Stomach (tissue), 9 donors: ENCODE data around the gene FBXL20. TPM values are rescaled to one million over a fixed set of nuclear protein-coding genes. Genes with fewer than 3 reads are reported as not detected.

Source experiments
- DNase-seq, 2 donors: peaks; one replicate each; pipeline versions ENCODE4 v3.0.0 to v3.0.0-alpha.2; 2013 to 2019
- H3K27ac ChIP-seq, 5 donors: fragments of 200-600 bp in 4 of 5; sonication (generic) in 4 of 5; one replicate each; pipeline ENCODE4 v1.5.1; 2013 to 2019; ENCODE audit warnings: mild to moderate bottlenecking in 1 of 5, moderate library complexity in 1 of 5
- H3K27me3 ChIP-seq, 3 donors: fragments of 200-600 bp; sonication (generic); one replicate each; pipeline ENCODE4 v1.5.1; 2017 to 2019; ENCODE audit warnings: mixed run types in 1 of 3
- H3K36me3 ChIP-seq, 4 donors: fragments of 200-600 bp; sonication (generic); 1 replicate in 3 of 4; 2 replicates in 1 of 4; pipeline ENCODE4 v1.5.1; 2016 to 2019
- H3K4me1 ChIP-seq, 4 donors: fragments of 200-600 bp; sonication (generic); one replicate each; pipeline ENCODE4 v1.5.1; 2016 to 2019
- H3K4me3 ChIP-seq, 4 donors: fragments of 200-600 bp; sonication (generic) in 3 of 4; one replicate each; pipeline ENCODE4 v1.5.1; 2016 to 2019; ENCODE audit warnings: mild to moderate bottlenecking in 1 of 4
- H3K9me3 ChIP-seq, 4 donors: fragments of 200-600 bp; sonication (generic); one replicate each; pipeline ENCODE4 v1.5.1; 2016 to 2019
- CTCF ChIP-seq, 7 experiments: fragments of 450-650 bp in 4 of 7; fragments of 200-600 bp in 3 of 7; sonication (generic) in 3 of 7; IDR thresholded peaks; one replicate each; pipeline ENCODE4 v1.5.1; 2016 to 2019; ENCODE audit warnings: antibody characterized with exemption in 7 of 7, control low read depth in 2 of 7, mild to moderate bottlenecking in 1 of 7
- EP300 ChIP-seq: sonication (generic); formaldehyde crosslinking; IDR thresholded peaks from one replicate; pipeline ENCODE4 v1.6.1; 2017; ENCODE audit warnings: antibody characterized with exemption
- POLR2A ChIP-seq, 4 donors: fragments of 450-650 bp; IDR thresholded peaks; one replicate each; pipeline ENCODE4 v1.6.1; 2016; ENCODE audit warnings: antibody characterized with exemption in 4 of 4, control low read depth in 2 of 4, mild to moderate bottlenecking in 1 of 4, moderate library complexity in 1 of 4
- POLR2AphosphoS5 ChIP-seq, 3 donors: sonication (generic); formaldehyde crosslinking; IDR thresholded peaks; one replicate each; pipeline ENCODE4 v1.6.1; 2016; ENCODE audit warnings: antibody characterized with exemption in 3 of 3
- WGBS, 5 donors: extraction: QIAGEN DNeasy Blood & Tissue Kit in 3 of 5; methylation state at CpG; one replicate each; pipeline versions ENCODE4 v1.1.5 to v1.1.7; 2013 to 2018; 5-methylcytosine and 5-hydroxymethylcytosine counted together
- intact Hi-C: fragments of 100-400 bp; cut with DNase I; formaldehyde crosslinking; loops from one replicate; pipeline ENCODE4 v1.15.1; 2023; ENCODE audit warnings: low total_unique reads
- polyA plus RNA-seq, 3 donors: library from polyadenylated mRNA; stranded (reverse); fragments of 200-250 nt; gene quantifications; one replicate each; pipeline ENCODE4 v1.2.3, GENCODE V29; 2013
- total RNA-seq, 5 donors: library from RNA; depleted of rRNA; stranded (reverse); fragments of >200 nt; gene quantifications; one replicate each; pipeline versions ENCODE4 v1.1.0 to v1.2.3, GENCODE V29; 2014 to 2016
- donor health status: healthy with polysubstance abuse.
- donor health status: Bipolar disorder and iron deficiency.
- donor health status: healthy.

The FBXL20 gene
- total and polyA plus RNA-seq, 8 donors = 1.5 to 18.4 (median 8.0) TPM

GRCh38 chr17:39229274-39229913 is 172.0 kb downstream of the FBXL20 start:
- H3K4me1 ChIP-seq = peaks cover 15 to 36% (median 31%) of the 10 kb centered on the region in 4 donors
- intact Hi-C loops = no loop called here
- DNase-seq = no peak
- H3K4me3 ChIP-seq = no peak overlapping the region
- TF ChIP-seq POLR2AphosphoS5 (IDR thresholded peaks at IDR 0.05) (no peak), POLR2A (IDR thresholded peaks at IDR 0.05) (no peak), EP300 (no peak), CTCF (IDR thresholded peaks at IDR 0.05) (no peak)
- peaks cover 14 to 98% (median 52%) of the 10 kb centered on the region in 3 donors for H3K27me3 ChIP-seq
- no peaks in the 10 kb centered on the region for H3K36me3 ChIP-seq
- no peaks in the 10 kb centered on the region for H3K9me3 ChIP-seq
- WGBS, 5 donors = 59 to 68% (median 65%) methylated on average over 11 of the region's 11 CpGs
- H3K27ac ChIP-seq = no peak overlapping the region

GRCh38 chr17:39227364-39227919 is 174.0 kb downstream of the FBXL20 start:
- H3K27me3 ChIP-seq = peaks cover 14 to 98% (median 47%) of the 10 kb centered on the region in 3 donors
- no peaks in the 10 kb centered on the region for H3K9me3 ChIP-seq
- peaks cover 15 to 38% (median 32%) of the 10 kb centered on the region in 4 donors for H3K4me1 ChIP-seq
- no peak overlapping the region for H3K27ac ChIP-seq
- WGBS, 5 donors = 47 to 63% (median 57%) methylated on average over 1 to 2 of the region's 2 CpGs
- no peaks in the 10 kb centered on the region for H3K36me3 ChIP-seq
- H3K4me3 ChIP-seq = no peak overlapping the region
- no peak for DNase-seq
- intact Hi-C loops = no loop called here
- TF ChIP-seq EP300 (no peak), CTCF (IDR thresholded peaks at IDR 0.05) (no peak), POLR2A (IDR thresholded peaks at IDR 0.05) (no peak), POLR2AphosphoS5 (IDR thresholded peaks at IDR 0.05) (no peak)

DNA sequence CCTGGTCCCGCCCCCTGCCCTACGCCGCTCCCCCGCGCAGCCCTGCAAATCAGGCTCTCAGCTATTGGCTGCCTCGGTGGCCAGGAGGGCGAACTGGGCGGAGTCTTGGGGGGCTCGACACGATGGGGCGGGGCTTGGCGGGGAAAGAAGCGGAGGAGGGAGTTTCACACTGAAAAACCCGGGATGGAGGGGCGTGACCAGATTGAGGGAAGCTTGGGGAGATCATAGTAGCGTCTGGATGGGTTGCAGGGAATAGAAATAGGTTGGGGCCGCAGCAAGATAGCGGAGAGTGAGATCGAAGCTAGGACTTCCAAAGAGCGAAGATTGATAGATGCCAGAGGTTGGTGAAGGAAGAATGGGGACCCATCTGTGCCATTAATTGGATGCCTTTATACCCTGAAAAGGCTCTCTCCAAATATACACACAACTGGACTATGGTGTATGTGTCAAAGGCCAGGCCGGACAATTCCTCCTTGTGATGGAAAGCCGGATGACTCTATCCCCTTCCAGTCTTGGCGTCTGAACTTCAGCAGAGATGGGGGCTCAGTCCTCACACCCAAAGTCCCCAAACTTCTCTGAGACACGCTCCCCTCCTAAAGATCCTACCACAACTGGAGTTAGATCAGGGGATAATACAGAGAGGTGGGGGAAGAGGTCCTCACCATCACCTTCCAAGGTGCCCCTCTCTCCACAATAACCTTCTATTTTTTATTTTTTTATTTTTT is 175.3 kb downstream of the FBXL20 start:
- TF ChIP-seq POLR2AphosphoS5 (IDR thresholded peaks at IDR 0.05) = no peak
- TF ChIP-seq POLR2A (IDR thresholded peaks at IDR 0.05) = no peak
- no peak for TF ChIP-seq CTCF (IDR thresholded peaks at IDR 0.05)
- no peak for TF ChIP-seq EP300
- Histone ChIP-seq H3K27ac (no peak overlapping the region), H3K4me1 (peaks cover 15 to 26% (median 23%) of the 10 kb centered on the region in 4 donors), H3K36me3 (no peaks in the 10 kb centered on the region), H3K27me3 (peaks cover 14 to 93% (median 33%) of the 10 kb centered on the region in 3 donors), H3K4me3 (peak overlapping the region; percentile 40 to 49 (median 42)), H3K9me3 (no peaks in the 10 kb centered on the region)
- intact Hi-C loops = no loop called here
- 11 to 15% (median 13%) methylated on average over 24 of the region's 24 CpGs for WGBS, 5 donors
- peak; percentile 38 to 94 for DNase-seq

GRCh38 chr17:39225308-39225958 is 176.0 kb downstream of the FBXL20 start, which contains the start of gene STAC2:
TSS of gene STAC2 (minus strand) at chr17:39225945. CDS start at chr17:39225502, 443 bp downstream.
- intact Hi-C loops = no loop called here
- H3K27me3 ChIP-seq = peaks cover 14 to 86% (median 30%) of the 10 kb centered on the region in 3 donors
- TF ChIP-seq CTCF (IDR thresholded peaks at IDR 0.05) (no peak), POLR2A (IDR thresholded peaks at IDR 0.05) (no peak), EP300 (no peak)
- peaks cover 15 to 26% (median 23%) of the 10 kb centered on the region in 4 donors for H3K4me1 ChIP-seq
- H3K36me3 ChIP-seq = no peaks in the 10 kb centered on the region
- H3K27ac ChIP-seq = no peak within 1 kb of the TSS
- WGBS, 5 donors = 2 to 3% (median 2%) methylated on average over 12 to 69 of the region's 71 CpGs
- H3K9me3 ChIP-seq = no peaks in the 10 kb centered on the region
- no peak for DNase-seq
- H3K4me3 ChIP-seq = peak within 1 kb of the TSS; percentile 40 to 49 (median 42)
